Nephron progenitor cell (in vitro differentiated cells): Measurements from ENCODE around the gene MSI2.
A peak's percentile ranks its signal among the peaks of the same experiment; 100 is the strongest.

Experiments
- DNase-seq: peaks from one replicate; pipeline ENCODE4 v3.0.0; 2021
- H3K27ac Mint-ChIP-seq: 2 replicates; pipeline ENCODE4 v1.8.0; 2021; ENCODE audit warnings: mild to moderate bottlenecking, moderate library complexity, mixed read lengths
- H3K27me3 Mint-ChIP-seq: 2 replicates; pipeline ENCODE4 v1.8.0; 2021; ENCODE audit warnings: mild to moderate bottlenecking, low read depth, mixed read lengths; ENCODE audit not compliant: poor library complexity
- H3K36me3 Mint-ChIP-seq: 2 replicates; pipeline ENCODE4 v1.8.0; 2021; ENCODE audit warnings: low read depth, mixed read lengths
- H3K4me1 Mint-ChIP-seq: 2 replicates; pipeline ENCODE4 v1.8.0; 2021; ENCODE audit warnings: mixed read lengths
- H3K4me3 Mint-ChIP-seq: 2 replicates; pipeline ENCODE4 v1.8.0; 2021; ENCODE audit warnings: mild to moderate bottlenecking, moderate library complexity, mixed read lengths
- H3K9me3 Mint-ChIP-seq: 2 replicates; pipeline ENCODE4 v1.8.0; 2021; ENCODE audit warnings: mild to moderate bottlenecking, moderate library complexity, mixed read lengths
- TF ChIP-seq, protein P1 (sequence below): fragments of 200-600 bp; sonication (generic); IDR thresholded peaks from 2 replicates; pipeline ENCODE4 v1.5.0; 2021; ENCODE audit warnings: antibody characterized with exemption

Gene MSI2

DNA sequence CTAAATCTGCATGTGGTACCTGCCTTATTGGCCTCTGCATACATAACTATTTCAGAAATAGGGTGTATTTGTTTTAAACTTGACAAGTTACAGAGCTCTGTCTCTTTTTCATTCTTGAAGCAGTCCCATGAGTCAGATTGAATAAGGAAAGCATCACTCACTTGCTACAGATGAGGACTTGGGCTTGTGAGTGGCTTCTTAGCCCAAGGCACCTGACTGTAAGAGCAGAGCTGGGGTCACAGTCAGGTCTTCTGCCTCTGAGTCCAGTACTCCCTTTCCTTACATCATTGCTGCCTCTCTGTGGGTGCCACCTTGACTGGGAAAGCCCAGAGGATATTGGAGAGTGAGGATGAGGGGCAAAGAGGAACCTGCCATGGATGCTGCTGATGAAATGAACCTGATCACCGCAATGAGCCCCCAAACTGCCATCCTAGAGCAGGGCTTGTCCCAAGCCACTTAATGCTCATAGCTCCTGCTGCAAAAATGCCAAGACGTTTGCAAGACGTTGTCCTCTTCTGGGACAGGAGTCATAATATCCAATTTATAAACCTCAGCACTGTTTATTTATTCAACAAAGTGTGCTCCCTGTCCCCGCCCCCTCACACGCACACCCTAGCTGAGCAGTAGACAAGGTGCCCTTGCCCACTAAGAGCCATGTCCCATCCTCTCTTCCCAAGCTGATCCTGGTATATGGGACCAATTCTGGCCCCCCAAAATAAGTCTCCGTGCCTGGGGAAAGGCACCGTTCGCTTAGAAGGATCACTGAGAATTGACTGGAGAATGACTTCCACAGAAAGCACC lies 414.6 kb downstream of the MSI2 start:
- peaks cover 75% of the 10 kb centered on the region for H3K4me1 Mint-ChIP-seq
- peaks cover 56% of the 10 kb centered on the region for H3K36me3 Mint-ChIP-seq
- DNase-seq, result no peak
- H3K27me3 Mint-ChIP-seq, result no peaks in the 10 kb centered on the region
- TF ChIP-seq, protein P1, sequence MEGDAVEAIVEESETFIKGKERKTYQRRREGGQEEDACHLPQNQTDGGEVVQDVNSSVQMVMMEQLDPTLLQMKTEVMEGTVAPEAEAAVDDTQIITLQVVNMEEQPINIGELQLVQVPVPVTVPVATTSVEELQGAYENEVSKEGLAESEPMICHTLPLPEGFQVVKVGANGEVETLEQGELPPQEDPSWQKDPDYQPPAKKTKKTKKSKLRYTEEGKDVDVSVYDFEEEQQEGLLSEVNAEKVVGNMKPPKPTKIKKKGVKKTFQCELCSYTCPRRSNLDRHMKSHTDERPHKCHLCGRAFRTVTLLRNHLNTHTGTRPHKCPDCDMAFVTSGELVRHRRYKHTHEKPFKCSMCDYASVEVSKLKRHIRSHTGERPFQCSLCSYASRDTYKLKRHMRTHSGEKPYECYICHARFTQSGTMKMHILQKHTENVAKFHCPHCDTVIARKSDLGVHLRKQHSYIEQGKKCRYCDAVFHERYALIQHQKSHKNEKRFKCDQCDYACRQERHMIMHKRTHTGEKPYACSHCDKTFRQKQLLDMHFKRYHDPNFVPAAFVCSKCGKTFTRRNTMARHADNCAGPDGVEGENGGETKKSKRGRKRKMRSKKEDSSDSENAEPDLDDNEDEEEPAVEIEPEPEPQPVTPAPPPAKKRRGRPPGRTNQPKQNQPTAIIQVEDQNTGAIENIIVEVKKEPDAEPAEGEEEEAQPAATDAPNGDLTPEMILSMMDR, result no peak
- H3K4me3 Mint-ChIP-seq, result no peak overlapping the region
- H3K27ac Mint-ChIP-seq, result peak overlapping the region; percentile 86
- H3K9me3 Mint-ChIP-seq, result no peaks in the 10 kb centered on the region

- Mint-ChIP-seq H3K4me1 (peaks cover 68% of the 10 kb centered on the region), H3K27ac (peak overlapping the region; percentile 69), H3K36me3 (peaks cover 60% of the 10 kb centered on the region), H3K27me3 (no peaks in the 10 kb centered on the region), H3K9me3 (no peaks in the 10 kb centered on the region), H3K4me3 (peak overlapping the region; percentile 2)
- TF ChIP-seq, protein P1, result peak; percentile 90
- peak; percentile 78 for DNase-seq
Measured at GRCh38 chr17:57671667-57672632, 415.6 kb downstream of the MSI2 start.

DNA sequence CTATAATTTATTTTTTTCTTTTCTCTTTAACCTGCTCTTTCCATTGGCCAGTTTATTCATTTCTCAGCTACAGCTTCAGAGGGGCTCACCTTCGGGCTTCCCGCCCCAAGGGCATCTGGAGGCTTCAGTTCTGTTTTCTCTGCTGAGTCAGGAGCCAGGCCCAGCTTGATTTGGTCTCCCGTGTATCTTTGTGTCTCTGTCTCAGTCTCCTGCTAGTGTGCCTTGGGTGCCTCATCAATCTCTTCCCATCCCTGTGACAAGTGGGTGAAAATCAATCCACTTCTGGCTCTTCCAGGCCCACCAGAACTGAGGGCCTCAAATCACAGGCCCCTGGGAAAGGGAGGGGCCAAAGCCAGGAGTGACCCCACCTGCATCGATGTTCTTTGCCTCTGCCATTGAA lies 416.6 kb downstream of the MSI2 start:
- H3K27me3 Mint-ChIP-seq, result no peaks in the 10 kb centered on the region
- DNase-seq, result no peak
- H3K9me3 Mint-ChIP-seq, result no peaks in the 10 kb centered on the region
- H3K4me1 Mint-ChIP-seq, result peaks cover 70% of the 10 kb centered on the region
- peak overlapping the region; percentile 83 for H3K27ac Mint-ChIP-seq
- H3K4me3 Mint-ChIP-seq, result no peak overlapping the region
- TF ChIP-seq, protein P1, result no peak
- peaks cover 60% of the 10 kb centered on the region for H3K36me3 Mint-ChIP-seq

DNA sequence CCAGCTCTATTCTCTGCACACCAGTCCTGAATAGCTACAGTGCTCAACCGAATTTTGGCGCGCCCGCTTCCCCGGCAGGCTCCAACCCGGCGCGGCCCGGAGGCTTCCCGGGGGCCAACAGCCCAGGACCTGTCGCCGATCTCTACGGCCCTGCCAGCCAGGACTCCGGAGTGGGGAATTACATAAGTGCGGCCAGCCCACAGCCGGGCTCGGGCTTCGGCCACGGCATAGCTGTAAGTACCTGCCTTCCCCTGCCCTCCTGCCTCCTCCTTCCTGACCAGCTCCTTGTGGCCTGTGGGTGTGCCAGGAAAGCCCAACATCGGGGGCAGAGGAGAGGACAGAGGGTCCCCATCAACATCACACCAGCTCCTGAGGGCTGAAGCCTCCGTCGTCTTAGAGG lies 418.6 kb downstream of the MSI2 start:
- DNase-seq, result no peak
- TF ChIP-seq, protein P1, result no peak
- peaks cover 56% of the 10 kb centered on the region for H3K4me1 Mint-ChIP-seq
- no peaks in the 10 kb centered on the region for H3K9me3 Mint-ChIP-seq
- H3K36me3 Mint-ChIP-seq, result peaks cover 58% of the 10 kb centered on the region
- H3K27ac Mint-ChIP-seq, result peak overlapping the region; percentile 72
- H3K27me3 Mint-ChIP-seq, result no peaks in the 10 kb centered on the region
- H3K4me3 Mint-ChIP-seq, result no peak overlapping the region

DNA sequence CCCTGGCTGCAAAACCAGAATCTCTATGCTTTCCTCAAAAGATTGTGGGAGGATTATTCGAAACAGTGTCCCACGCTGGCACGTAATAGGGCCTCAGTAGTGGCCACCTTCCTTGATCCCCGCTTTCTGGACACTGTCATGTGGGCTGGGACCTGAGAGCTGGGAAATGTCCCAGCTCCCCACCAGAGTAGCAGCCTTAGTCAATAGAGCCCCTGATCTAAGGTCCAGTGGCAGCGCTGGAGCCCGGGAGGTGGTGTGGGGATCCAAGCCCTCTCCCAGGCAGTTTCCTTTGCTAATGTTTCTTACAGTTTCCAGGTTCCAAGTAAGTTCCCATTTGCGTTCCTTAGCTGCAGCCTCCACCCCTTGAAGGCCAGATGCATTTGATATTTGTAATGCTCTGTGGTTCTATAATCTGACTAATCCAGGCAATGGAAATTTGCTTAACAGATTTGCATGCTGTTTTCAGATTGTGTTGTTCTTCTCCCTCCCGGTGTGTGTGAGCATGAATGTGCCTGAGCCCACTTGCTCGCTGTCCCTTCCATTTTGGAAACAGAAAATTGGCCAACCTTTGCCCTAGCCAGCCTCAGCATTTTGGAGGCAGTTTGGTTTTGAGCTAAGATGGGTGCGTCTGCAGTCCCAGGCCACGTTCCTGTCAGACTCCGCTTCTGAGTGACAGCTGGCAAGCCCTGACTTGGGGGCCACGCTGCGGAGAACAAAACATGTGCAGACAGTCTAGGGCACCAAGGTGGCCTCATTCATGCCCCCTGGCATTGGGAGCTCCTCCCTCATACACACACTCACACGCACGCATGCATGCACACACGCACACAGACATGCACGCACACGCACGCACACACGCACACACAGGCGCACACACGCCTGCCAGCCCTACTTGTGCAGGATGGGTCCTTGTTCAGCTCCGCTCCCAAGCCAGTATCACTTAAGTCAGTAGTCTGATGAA lies 419.4 kb downstream of the MSI2 start:
- Mint-ChIP-seq H3K9me3 (no peaks in the 10 kb centered on the region), H3K27me3 (no peaks in the 10 kb centered on the region), H3K36me3 (peaks cover 64% of the 10 kb centered on the region), H3K4me1 (peaks cover 48% of the 10 kb centered on the region), H3K27ac (peak overlapping the region; percentile 72), H3K4me3 (no peak overlapping the region)
- DNase-seq, result no peak
- TF ChIP-seq, protein P1, result no peak
